Activated CD8-positive, alpha-beta memory T cell treated with anti-CD3 and anti-CD28 coated beads, Interleukin-2, amount 50 U/mL, for 48 hours (primary cell): ENCODE measurements around the gene ATP2C1.

ENCODE experiments used
- DNase-seq: peaks from one replicate; pipeline ENCODE4 v3.0.0-alpha.2; 2020

Gene ATP2C1

GRCh38 chr3:131053043-131053859 lies 159.4 kb downstream of the ATP2C1 start:
- no peak for DNase-seq
